ENCODE results near the gene SLC35F6.

GRCh38 chr2:26818972-26819371 is 54.9 kb downstream of the SLC35F6 start:
- no peak for TF ChIP-seq EZH2 (IDR thresholded peaks at IDR 0.05; ENCODE audit: borderline replicate concordance, low read depth, low read length, severe bottlenecking)
- no peak for TF ChIP-seq CTCF (IDR thresholded peaks at IDR 0.05; ENCODE audit: extremely low read depth in 1 of 2, insufficient read depth in 1 of 2, low read depth in 1 of 2, low read length in 2 of 2)
- TF ChIP-seq JUN (IDR thresholded peaks at IDR 0.05; ENCODE audit: borderline replicate concordance, insufficient read depth, insufficient read length, low read depth): no peak

Measured in endothelial cell of umbilical vein (primary cell).